Liver (tissue), 9 donors: ENCODE results near the gene ZBTB12. TPM values are rescaled to one million over a fixed set of nuclear protein-coding genes. Genes with fewer than 3 reads are reported as not detected.
A peak's percentile ranks its signal among the peaks of the same experiment; 100 is the strongest.

Experiments used
- DNase-seq: peaks from one replicate; pipeline ENCODE4 v3.0.0-alpha.2; 2017; ENCODE audit warnings: low spot score
- H3K27ac ChIP-seq, 2 donors: one replicate each; pipeline ENCODE4 v1.7.0; 2013; ENCODE audit warnings: inconsistent platforms in 2 of 2, low read length in 2 of 2, control low read depth in 1 of 2, low read depth in 1 of 2, mild to moderate bottlenecking in 1 of 2
- H3K27me3 ChIP-seq, 4 donors: one replicate each; pipeline versions ENCODE4 v1.6.1 to v1.7.0; 2013; ENCODE audit warnings: low read length in 3 of 4, inconsistent platforms in 1 of 4, mild to moderate bottlenecking in 1 of 4, moderate library complexity in 1 of 4; ENCODE audit not compliant: control insufficient read depth in 4 of 4, insufficient read depth in 4 of 4
- H3K36me3 ChIP-seq, 4 donors: one replicate each; pipeline versions ENCODE4 v1.6.1 to v1.7.0; 2013; ENCODE audit warnings: low read length in 3 of 4, mild to moderate bottlenecking in 3 of 4, low read depth in 1 of 4, moderate library complexity in 1 of 4; ENCODE audit not compliant: control insufficient read depth in 4 of 4, insufficient read depth in 3 of 4
- H3K4me1 ChIP-seq, 4 donors: one replicate each; pipeline versions ENCODE4 v1.6.1 to v1.7.0; 2013; ENCODE audit warnings: low read length in 3 of 4, mild to moderate bottlenecking in 3 of 4, moderate library complexity in 1 of 4; ENCODE audit not compliant: control insufficient read depth in 4 of 4, insufficient read depth in 4 of 4
- H3K4me3 ChIP-seq, 3 donors: one replicate each; pipeline versions ENCODE4 v1.6.1 to v1.7.0; 2013; ENCODE audit warnings: low read length in 3 of 3, control low read depth in 1 of 3, low read depth in 1 of 3, mild to moderate bottlenecking in 1 of 3
- H3K9ac ChIP-seq, 2 donors: one replicate each; pipeline ENCODE4 v1.7.0; 2013; ENCODE audit warnings: low read length in 2 of 2, mild to moderate bottlenecking in 2 of 2, moderate library complexity in 2 of 2, control low read depth in 1 of 2, low read depth in 1 of 2
- H3K9me3 ChIP-seq, 4 donors: one replicate each; pipeline versions ENCODE4 v1.6.1 to v1.7.0; 2013; ENCODE audit warnings: low read length in 3 of 4; ENCODE audit not compliant: control insufficient read depth in 4 of 4
- EGR1 ChIP-seq, 2 donors: IDR thresholded peaks; 2 replicates each; pipeline ENCODE4 v1.6.1; 2016 to 2018; ENCODE audit warnings: antibody characterized with exemption in 2 of 2, low read depth in 2 of 2
- FOXA1 ChIP-seq: IDR thresholded peaks from 2 replicates; pipeline ENCODE4 v1.6.1; 2016; ENCODE audit warnings: antibody characterized with exemption
- FOXA2 ChIP-seq: IDR thresholded peaks from 2 replicates; pipeline ENCODE4 v1.6.1; 2016; ENCODE audit warnings: antibody characterized with exemption
- GABPA ChIP-seq, 2 donors: IDR thresholded peaks in 1 of 2; conservative IDR thresholded peaks in 1 of 2; 2 replicates each; pipeline ENCODE4 v1.6.1; 2016; ENCODE audit warnings: antibody characterized with exemption in 2 of 2, mild to moderate bottlenecking in 1 of 2, moderate library complexity in 1 of 2
- HNF4A ChIP-seq, 2 donors: conservative IDR thresholded peaks; 2 replicates each; pipeline ENCODE4 v1.6.1; 2016; ENCODE audit warnings: antibody characterized with exemption in 2 of 2, mild to moderate bottlenecking in 2 of 2
- HNF4G ChIP-seq: IDR thresholded peaks from 2 replicates; pipeline ENCODE4 v1.6.1; 2016; ENCODE audit warnings: antibody characterized with exemption
- JUND ChIP-seq, 2 donors: IDR thresholded peaks; 2 replicates each; pipeline ENCODE4 v1.6.1; 2016; ENCODE audit warnings: antibody characterized with exemption in 2 of 2
- MAX ChIP-seq: IDR thresholded peaks from 2 replicates; pipeline ENCODE4 v1.6.1; 2016; ENCODE audit warnings: antibody characterized with exemption
- NR2F2 ChIP-seq: IDR thresholded peaks from 2 replicates; pipeline ENCODE4 v1.6.1; 2016; ENCODE audit warnings: antibody characterized with exemption
- RAD21 ChIP-seq, 2 donors: IDR thresholded peaks; 2 replicates each; pipeline ENCODE4 v1.6.1; 2016; ENCODE audit warnings: antibody characterized with exemption in 2 of 2, mild to moderate bottlenecking in 2 of 2
- REST ChIP-seq: IDR thresholded peaks from 2 replicates; pipeline ENCODE4 v1.6.1; 2016; ENCODE audit warnings: antibody characterized with exemption, mild to moderate bottlenecking
- RXRA ChIP-seq, 2 donors: IDR thresholded peaks; 2 replicates each; pipeline ENCODE4 v1.6.1; 2017 to 2018; ENCODE audit warnings: antibody characterized with exemption in 2 of 2, mild to moderate bottlenecking in 1 of 2
- SP1 ChIP-seq: IDR thresholded peaks from 2 replicates; pipeline ENCODE4 v1.6.1; 2018; ENCODE audit warnings: antibody characterized with exemption, mild to moderate bottlenecking
- TAF1 ChIP-seq: conservative IDR thresholded peaks from 2 replicates; pipeline ENCODE4 v1.6.1; 2016; ENCODE audit warnings: antibody characterized with exemption, mild to moderate bottlenecking
- YY1 ChIP-seq: IDR thresholded peaks from 2 replicates; pipeline ENCODE4 v1.6.1; 2016; ENCODE audit warnings: antibody characterized with exemption, mild to moderate bottlenecking
- WGBS: extraction: QIAGEN DNeasy Blood & Tissue Kit; methylation state at CpG from one replicate; pipeline ENCODE4 v1.1.7; 2013; 5-methylcytosine and 5-hydroxymethylcytosine counted together
- polyA plus RNA-seq, 2 donors: library from polyadenylated mRNA; stranded (reverse) in 1 of 2; unstranded in 1 of 2; fragments of 200-250 nt in 1 of 2; fragments of >200 nt in 1 of 2; fragmentation: Nextera tagmentation in 1 of 2; extraction: Ambion mirVana in 1 of 2; gene quantifications; one replicate each; pipeline versions ENCODE4 v1.2.1 to v1.2.3, GENCODE V29; 2013 to 2015
- total RNA-seq, 2 donors: library from RNA; depleted of rRNA; stranded (reverse); fragments of >200 nt; gene quantifications; one replicate each; pipeline ENCODE4 v1.2.3, GENCODE V29; 2014
- TF ChIP-seq, protein P1 (sequence below): IDR thresholded peaks from 2 replicates; pipeline ENCODE4 v1.6.1; 2016; ENCODE audit warnings: antibody characterized with exemption
- TF ChIP-seq, protein P2 (sequence below): fragments of 150-350 bp; IDR thresholded peaks from 2 replicates; pipeline ENCODE4 v1.5.1; 2017; ENCODE audit warnings: improper control_type of control experiment, low read depth, low read length; ENCODE audit not compliant: missing input control
- TF ChIP-seq, protein P3 (sequence below): IDR thresholded peaks from 2 replicates; pipeline ENCODE4 v1.6.1; 2016; ENCODE audit warnings: antibody characterized with exemption
- donor health status: healthy.
- donor health status: healthy.
- donor health status: healthy.
- donor health status: healthy.
- donor health status: healthy.

ZBTB12 gene
- total and polyA plus RNA-seq, 4 donors: 0.25 to 2.3 (median 0.83) TPM; not detected in 1

DNA sequence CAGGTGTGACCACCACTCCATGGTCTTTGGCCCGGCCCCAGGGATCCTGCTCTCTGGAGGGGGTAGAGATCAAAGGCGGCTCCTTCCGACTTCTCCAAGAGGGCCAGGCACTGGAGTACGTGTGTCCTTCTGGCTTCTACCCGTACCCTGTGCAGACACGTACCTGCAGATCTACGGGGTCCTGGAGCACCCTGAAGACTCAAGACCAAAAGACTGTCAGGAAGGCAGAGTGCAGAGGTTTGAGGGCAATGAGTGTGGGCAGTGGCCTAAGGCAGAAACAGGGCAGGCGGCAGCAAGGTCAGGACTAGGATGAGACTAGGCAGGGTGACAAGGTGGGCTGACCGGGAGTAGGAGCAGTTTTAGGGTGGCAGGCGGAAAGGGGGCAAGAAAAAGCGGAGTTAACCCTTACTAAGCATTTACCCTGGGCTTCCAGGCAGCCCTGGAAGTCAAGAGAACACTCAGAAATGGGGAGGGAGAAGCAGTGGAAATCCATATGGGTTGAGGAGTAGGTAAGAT is 44.5 kb upstream of the ZBTB12 start:
- peak overlapping the region; percentile 64 to 97 (median 81) for H3K4me3 ChIP-seq
- H3K9me3 ChIP-seq: no peaks in the 10 kb centered on the region
- H3K36me3 ChIP-seq: peaks cover 2 to 51% (median 40%) of the 10 kb centered on the region in 4 donors
- H3K27me3 ChIP-seq: no peaks in the 10 kb centered on the region
- H3K27ac ChIP-seq: peak overlapping the region; percentile 71 to 93
- DNase-seq: no peak
- H3K4me1 ChIP-seq: peaks cover 7 to 59% (median 34%) of the 10 kb centered on the region in 4 donors
- peak overlapping the region; percentile 80 to 96 for H3K9ac ChIP-seq
- TF ChIP-seq JUND (IDR thresholded peaks at IDR 0.05): no peak
- TF ChIP-seq FOXA2: no peak
- no peak for TF ChIP-seq RXRA (IDR thresholded peaks at IDR 0.05)
- no peak for TF ChIP-seq SP1
- TF ChIP-seq, protein P1, sequence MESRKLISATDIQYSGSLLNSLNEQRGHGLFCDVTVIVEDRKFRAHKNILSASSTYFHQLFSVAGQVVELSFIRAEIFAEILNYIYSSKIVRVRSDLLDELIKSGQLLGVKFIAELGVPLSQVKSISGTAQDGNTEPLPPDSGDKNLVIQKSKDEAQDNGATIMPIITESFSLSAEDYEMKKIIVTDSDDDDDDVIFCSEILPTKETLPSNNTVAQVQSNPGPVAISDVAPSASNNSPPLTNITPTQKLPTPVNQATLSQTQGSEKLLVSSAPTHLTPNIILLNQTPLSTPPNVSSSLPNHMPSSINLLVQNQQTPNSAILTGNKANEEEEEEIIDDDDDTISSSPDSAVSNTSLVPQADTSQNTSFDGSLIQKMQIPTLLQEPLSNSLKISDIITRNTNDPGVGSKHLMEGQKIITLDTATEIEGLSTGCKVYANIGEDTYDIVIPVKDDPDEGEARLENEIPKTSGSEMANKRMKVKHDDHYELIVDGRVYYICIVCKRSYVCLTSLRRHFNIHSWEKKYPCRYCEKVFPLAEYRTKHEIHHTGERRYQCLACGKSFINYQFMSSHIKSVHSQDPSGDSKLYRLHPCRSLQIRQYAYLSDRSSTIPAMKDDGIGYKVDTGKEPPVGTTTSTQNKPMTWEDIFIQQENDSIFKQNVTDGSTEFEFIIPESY: no peak
- 32% methylated on average over 11 of the region's 11 CpGs for WGBS

GRCh38 chr6:31945507-31946369 is 43.9 kb upstream of the ZBTB12 start, which contains the start of gene CFB:
CFB (plus strand) TSS chr6:31946095; CDS start chr6:31946222, 127 bp downstream.
- H3K4me3 ChIP-seq: peak within 1 kb of the TSS; percentile 64 to 97 (median 81)
- WGBS: 15% methylated on average over 11 of the region's 11 CpGs

More at GRCh38 chr6:31945507-31946369, 43.9 kb upstream of the ZBTB12 start, which contains the start of gene CFB:
- DNase-seq: peak; percentile 68
- no peaks in the 10 kb centered on the region for H3K27me3 ChIP-seq
- peak within 1 kb of the TSS; percentile 78 to 93 for H3K27ac ChIP-seq
- peaks cover 7 to 59% (median 34%) of the 10 kb centered on the region in 4 donors for H3K4me1 ChIP-seq
- peaks cover 2 to 52% (median 36%) of the 10 kb centered on the region in 4 donors for H3K36me3 ChIP-seq
- TF ChIP-seq JUND (IDR thresholded peaks at IDR 0.05) (peak; percentile 89 to 90), TAF1 (peak; percentile 94), YY1 (peak; percentile 84), FOXA2 (peak; percentile 90), FOXA1 (peak; percentile 94), RAD21 (IDR thresholded peaks at IDR 0.05) (peak; percentile 55 to 68), GABPA (IDR thresholded peaks at IDR 0.05 in 1 of 2, conservative IDR thresholded peaks at IDR 0.05 in 1 of 2) (peak; percentile 34 to 82), NR2F2 (peak; percentile 89), EGR1 (IDR thresholded peaks at IDR 0.05; ENCODE audit: low read depth in 2 of 2) (peak; percentile 79 to 87), SP1 (peak; percentile 100), REST (peak; percentile 90), HNF4G (peak; percentile 99), HNF4A (conservative IDR thresholded peaks at IDR 0.05) (peak; percentile 99), MAX (peak; percentile 94), RXRA (IDR thresholded peaks at IDR 0.05) (peak; percentile 99)
- TF ChIP-seq, protein P2, sequence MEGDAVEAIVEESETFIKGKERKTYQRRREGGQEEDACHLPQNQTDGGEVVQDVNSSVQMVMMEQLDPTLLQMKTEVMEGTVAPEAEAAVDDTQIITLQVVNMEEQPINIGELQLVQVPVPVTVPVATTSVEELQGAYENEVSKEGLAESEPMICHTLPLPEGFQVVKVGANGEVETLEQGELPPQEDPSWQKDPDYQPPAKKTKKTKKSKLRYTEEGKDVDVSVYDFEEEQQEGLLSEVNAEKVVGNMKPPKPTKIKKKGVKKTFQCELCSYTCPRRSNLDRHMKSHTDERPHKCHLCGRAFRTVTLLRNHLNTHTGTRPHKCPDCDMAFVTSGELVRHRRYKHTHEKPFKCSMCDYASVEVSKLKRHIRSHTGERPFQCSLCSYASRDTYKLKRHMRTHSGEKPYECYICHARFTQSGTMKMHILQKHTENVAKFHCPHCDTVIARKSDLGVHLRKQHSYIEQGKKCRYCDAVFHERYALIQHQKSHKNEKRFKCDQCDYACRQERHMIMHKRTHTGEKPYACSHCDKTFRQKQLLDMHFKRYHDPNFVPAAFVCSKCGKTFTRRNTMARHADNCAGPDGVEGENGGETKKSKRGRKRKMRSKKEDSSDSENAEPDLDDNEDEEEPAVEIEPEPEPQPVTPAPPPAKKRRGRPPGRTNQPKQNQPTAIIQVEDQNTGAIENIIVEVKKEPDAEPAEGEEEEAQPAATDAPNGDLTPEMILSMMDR: no peak
- TF ChIP-seq, protein P1: peak; percentile 94
- TF ChIP-seq, protein P3, sequence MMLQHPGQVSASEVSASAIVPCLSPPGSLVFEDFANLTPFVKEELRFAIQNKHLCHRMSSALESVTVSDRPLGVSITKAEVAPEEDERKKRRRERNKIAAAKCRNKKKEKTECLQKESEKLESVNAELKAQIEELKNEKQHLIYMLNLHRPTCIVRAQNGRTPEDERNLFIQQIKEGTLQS: peak; percentile 82
- peak within 1 kb of the TSS; percentile 80 to 96 for H3K9ac ChIP-seq
- no peaks in the 10 kb centered on the region for H3K9me3 ChIP-seq
